GM12878 (cell line): ENCODE results near the gene ENTREP1. TPM values are rescaled to one million over a fixed set of nuclear protein-coding genes. Genes with fewer than 3 reads are reported as not detected.

Source experiments
- ATAC-seq: fragments of 200-7000 bp; cut with Tn5 transposase; 3 replicates; pipeline ENCODE4 v1.9.1; 2020; ENCODE audit warnings: mild to moderate bottlenecking, moderate library complexity
- BruUV-seq: library from RNA; stranded (reverse); fragments of 400-500 nt; replicated peaks from 2 replicates; lab custom pipeline; 2021; lab: Mats Ljungman, UMichigan
- CTCF ChIA-PET: fragments of 300-600 bp; sonication (Branson Sonifier 250); formaldehyde crosslinking; extraction: SDS; loops from one replicate; lab custom pipeline; 2021; ENCODE audit warnings: inconsistent platforms; lab: Yijun Ruan, JAX
- POLR2A ChIA-PET: fragments of 350-600 bp; formaldehyde crosslinking; extraction: SDS; loops from one replicate; lab custom pipeline; 2021; ENCODE audit warnings: inconsistent platforms; lab: Charles Lee
- RAD21 ChIA-PET: fragments of 300-600 bp; sonication (Branson Sonifier 250); formaldehyde crosslinking; loops from one replicate; lab custom pipeline; 2023; ENCODE audit warnings: antibody characterized with exemption; ENCODE audit not compliant: unreplicated experiment; lab: Charles Lee
- SMC1A ChIA-PET: fragments of 300-600 bp; sonication (Branson Sonifier 250); formaldehyde crosslinking; loops from one replicate; lab custom pipeline; 2023; ENCODE audit not compliant: unreplicated experiment, uncharacterized antibody; lab: Charles Lee
- DNase-seq: peaks from one replicate; pipeline ENCODE4 v3.0.0-alpha.2; 2011; ENCODE audit warnings: low read depth, low spot score
- FAIRE-seq: peaks from 3 replicates; lab custom pipeline; 2011; peaks lifted over from hg19 to GRCh38; lab: Jason Lieb, UNC
- H2AFZ ChIP-seq: 2 replicates; pipeline ENCODE4 v1.6.0; 2011; ENCODE audit warnings: low read depth, low read length, control low read depth; ENCODE audit not compliant: control insufficient read depth
- H3K27ac ChIP-seq: 2 replicates; pipeline ENCODE4 v1.5.1; 2011; ENCODE audit warnings: control low read depth; ENCODE audit not compliant: control insufficient read depth, insufficient read depth
- H3K27me3 ChIP-seq, 2 experiments: replicated peaks in 1 of 2; 2 replicates each; pipeline versions ENCODE4 v1.6.0 to v1.6.1; 2011; ENCODE audit warnings: low read length in 1 of 2; ENCODE audit not compliant: control insufficient read depth in 2 of 2, insufficient read depth in 2 of 2
- H3K36me3 ChIP-seq, 2 experiments: 2 replicates each; pipeline ENCODE4 v1.5.1; 2011; ENCODE audit warnings: low read length in 1 of 2; ENCODE audit not compliant: control insufficient read depth in 2 of 2, insufficient read depth in 2 of 2
- H3K4me1 ChIP-seq: 2 replicates; pipeline ENCODE4 v1.6.1; 2011; ENCODE audit warnings: mild to moderate bottlenecking, low read length, moderate library complexity, mixed read lengths; ENCODE audit not compliant: control insufficient read depth, insufficient read depth
- H3K4me2 ChIP-seq: 2 replicates; pipeline ENCODE4 v1.6.0; 2011; ENCODE audit warnings: control low read depth; ENCODE audit not compliant: control insufficient read depth, insufficient read depth
- H3K4me3 ChIP-seq: fragments of 200-600 bp; sonication (generic); 2 replicates; pipeline ENCODE4 v1.5.1; 2016
- H3K79me2 ChIP-seq: 2 replicates; pipeline ENCODE4 v1.6.0; 2011; ENCODE audit warnings: low read length; ENCODE audit not compliant: control insufficient read depth, insufficient read depth
- H3K9ac ChIP-seq: 2 replicates; pipeline ENCODE4 v1.8.0; 2011; ENCODE audit warnings: low read length, control low read depth, mixed read lengths; ENCODE audit not compliant: control insufficient read depth, insufficient read depth
- H3K9me3 ChIP-seq: replicated peaks from 3 replicates; pipeline ENCODE4 v1.5.1; 2011; ENCODE audit warnings: mild to moderate bottlenecking, low read length; ENCODE audit not compliant: control insufficient read depth, insufficient read depth
- H4K20me1 ChIP-seq: 2 replicates; pipeline ENCODE4 v1.6.0; 2011; ENCODE audit not compliant: control insufficient read depth, insufficient read depth
- BHLHE40 ChIP-seq, 2 experiments: fragments of 450-650 bp in 1 of 2; IDR thresholded peaks; 2 replicates each; pipeline ENCODE4 v1.6.1; 2011 to 2017; ENCODE audit warnings: low read depth in 2 of 2, borderline replicate concordance in 1 of 2, improper control_type of control experiment in 1 of 2, low read length in 1 of 2, mild to moderate bottlenecking in 1 of 2
- CBX3 ChIP-seq: fragments of 200-600 bp; sonication (generic); IDR thresholded peaks from 2 replicates; pipeline ENCODE4 v1.6.1; 2016; ENCODE audit warnings: low read depth, borderline replicate concordance
- KDM1A ChIP-seq: fragments of 200-600 bp; sonication (generic); IDR thresholded peaks from 2 replicates; pipeline ENCODE4 v1.6.1; 2016; ENCODE audit warnings: borderline replicate concordance
- NFYB ChIP-seq: IDR thresholded peaks from 2 replicates; pipeline ENCODE4 v1.6.1; 2011; ENCODE audit warnings: low read depth, mild to moderate bottlenecking, low read length, improper control_type of control experiment, moderate library complexity; ENCODE audit not compliant: insufficient read depth
- SIN3A ChIP-seq: IDR thresholded peaks from 2 replicates; pipeline ENCODE4 v1.6.1; 2012; ENCODE audit warnings: low read depth, low read length, improper control_type of control experiment
- SRF ChIP-seq, 2 experiments: IDR thresholded peaks; 2 replicates each; pipeline ENCODE4 v1.6.1; 2011; ENCODE audit warnings: low read depth in 2 of 2, low read length in 2 of 2, mild to moderate bottlenecking in 1 of 2, moderate library complexity in 1 of 2
- USF2 ChIP-seq: IDR thresholded peaks from 2 replicates; pipeline ENCODE4 v1.6.1; 2011; ENCODE audit warnings: low read depth, low read length, improper control_type of control experiment, borderline replicate concordance
- ZNF217 ChIP-seq: fragments of 450-650 bp; IDR thresholded peaks from 2 replicates; pipeline ENCODE4 v1.6.1; 2017; ENCODE audit warnings: antibody characterized with exemption, mild to moderate bottlenecking
- ZNF622 ChIP-seq: fragments of 450-650 bp; IDR thresholded peaks from 2 replicates; pipeline ENCODE4 v1.6.1; 2017; ENCODE audit warnings: mild to moderate bottlenecking, inconsistent platforms
- WGBS: methylation state at CpG from one replicate; pipeline ENCODE4 v1.1.6; 2016; ENCODE audit warnings: low lambda C conversion rate; ENCODE audit not compliant: insufficient replicate concordance, insufficient coverage; ENCODE audit errors: missing lambda C conversion rate; 5-methylcytosine and 5-hydroxymethylcytosine counted together
- in situ Hi-C: fragments of 300-500 bp; cut with MboI; formaldehyde crosslinking; loops from 9 replicates; pipeline ENCODE4 v1.14.3; 2018; ENCODE audit warnings: mixed read lengths
- intact Hi-C: fragments of 100-400 bp; cut with micrococcal nuclease; formaldehyde crosslinking; loops from one replicate; pipeline ENCODE4 v1.14.2; 2022; ENCODE audit not compliant: unreplicated experiment
- polyA plus RNA-seq, 11 experiments: library from polyadenylated mRNA; depleted of rRNA in 4 of 11; unstranded in 6 of 11; stranded (reverse) in 5 of 11; fragments of >200 nt; fragmentation: Nextera tagmentation in 4 of 11; fragmentation: Illumina TruSeq in 1 of 11; extraction: Ambion mirVana in 4 of 11; extraction: Trizol in 1 of 11; gene quantifications; 1 replicate in 1 of 11; 2 replicates in 10 of 11; pipeline versions ENCODE4 v1.2.1 to v1.2.3, GENCODE V29; 2011 to 2016; ENCODE audit warnings: inconsistent platforms in 2 of 11, missing spikeins in 2 of 11, low read depth in 1 of 11
- total RNA-seq, 4 experiments: library from RNA; depleted of rRNA in 3 of 4; stranded (reverse); fragments of >200 nt in 3 of 4; fragmentation: Illumina TruSeq in 1 of 4; extraction: Trizol in 1 of 4; gene quantifications; 2 replicates each; pipeline versions ENCODE4 v1.2.1 to v1.2.3, GENCODE V29; 2013 to 2021

The ENTREP1 gene
- total and polyA plus RNA-seq, 10 of the 15 experiments (the other 5 are each of a cell fraction or from before 2014, with no cell fraction given), result not detected

GRCh38 chr9:69308206-69308931 lies 16.6 kb upstream of the ENTREP1 start:
- POLR2A ChIA-PET, result no interaction called here
- ATAC-seq, result no peak
- SMC1A ChIA-PET, result interaction anchor here (1.4 kb wide), 1 partner anchor 20 kb away, joined by 3 read pairs; no protein-coding TSS in a partner anchor
- H3K79me2 ChIP-seq, result no peaks in the 10 kb centered on the region
- no peak overlapping the region for H3K4me3 ChIP-seq
- H3K36me3 ChIP-seq, result no peaks in the 10 kb centered on the region
- FAIRE-seq, result no peak
- BruUV-seq, result no TSS peak
- no peak overlapping the region for H3K4me2 ChIP-seq
- no peak overlapping the region for H3K9ac ChIP-seq
- no peaks in the 10 kb centered on the region for H4K20me1 ChIP-seq
- WGBS, result 63% methylated on average over 5 of the region's 5 CpGs
- no peaks in the 10 kb centered on the region; the same call in 2 of the 3 replicates for H3K9me3 ChIP-seq
- in situ Hi-C loops, result no loop called here
- no peak overlapping the region for H2AFZ ChIP-seq
- RAD21 ChIA-PET, result interaction anchor here (0.6 kb wide), 1 partner anchor 123 kb away, joined by 3 read pairs; no protein-coding TSS in a partner anchor
- H3K27me3 ChIP-seq, result no peaks in the 10 kb centered on the region
- no peak for DNase-seq
- intact Hi-C loops, result no loop called here
- no peak for TF ChIP-seq KDM1A
- no peak for TF ChIP-seq ZNF622
- no peaks in the 10 kb centered on the region for H3K4me1 ChIP-seq
- H3K27ac ChIP-seq, result no peak overlapping the region
- CTCF ChIA-PET, result no interaction called here

- intact Hi-C loops (no loop called here), in situ Hi-C loops (no loop called here)
- Histone ChIP-seq H3K4me1 (no peaks in the 10 kb centered on the region), H3K4me2 (no peak overlapping the region), H3K9ac (no peak overlapping the region), H3K79me2 (no peaks in the 10 kb centered on the region), H4K20me1 (no peaks in the 10 kb centered on the region), H3K4me3 (no peak overlapping the region), H3K9me3 (no peaks in the 10 kb centered on the region; the same call in 2 of the 3 replicates), H3K36me3 (no peaks in the 10 kb centered on the region), H3K27ac (no peak overlapping the region), H3K27me3 (no peaks in the 10 kb centered on the region), H2AFZ (no peak overlapping the region)
- POLR2A ChIA-PET, result no interaction called here
- BruUV-seq, result no TSS peak
- SMC1A ChIA-PET, result no interaction called here
- DNase-seq, result no peak
- FAIRE-seq, result no peak
- ATAC-seq, result no peak
- RAD21 ChIA-PET, result no interaction called here
- TF ChIP-seq BHLHE40 (IDR thresholded peaks at IDR 0.05; ENCODE audit: borderline replicate concordance in 1 of 2, low read depth in 2 of 2, low read length in 1 of 2), result no peak
- no peak for TF ChIP-seq CBX3
- no peak for TF ChIP-seq USF2
- TF ChIP-seq ZNF217, result no peak
- TF ChIP-seq SIN3A, result no peak
- TF ChIP-seq NFYB, result no peak
- TF ChIP-seq SRF (IDR thresholded peaks at IDR 0.05; ENCODE audit: low read depth in 2 of 2, low read length in 2 of 2), result no peak
- CTCF ChIA-PET, result no interaction called here
These were observed 11.8 kb upstream of the ENTREP1 start for GRCh38 chr9:69313175-69313574.
